GM19452 (cell line): ENCODE data around the gene SERPINA5.
"Not testable (repeated sequence)": the region's sequence is repeated elsewhere in the genome, so short reads cannot be mapped to it uniquely, and the experiment has no call there.

Experiments used
- ATAC-seq: cut with Tn5 transposase; IDR thresholded peaks from one replicate; pipeline ENCODE4 v1.9.1; 2021; ENCODE audit not compliant: unreplicated experiment

Gene SERPINA5

DNA sequence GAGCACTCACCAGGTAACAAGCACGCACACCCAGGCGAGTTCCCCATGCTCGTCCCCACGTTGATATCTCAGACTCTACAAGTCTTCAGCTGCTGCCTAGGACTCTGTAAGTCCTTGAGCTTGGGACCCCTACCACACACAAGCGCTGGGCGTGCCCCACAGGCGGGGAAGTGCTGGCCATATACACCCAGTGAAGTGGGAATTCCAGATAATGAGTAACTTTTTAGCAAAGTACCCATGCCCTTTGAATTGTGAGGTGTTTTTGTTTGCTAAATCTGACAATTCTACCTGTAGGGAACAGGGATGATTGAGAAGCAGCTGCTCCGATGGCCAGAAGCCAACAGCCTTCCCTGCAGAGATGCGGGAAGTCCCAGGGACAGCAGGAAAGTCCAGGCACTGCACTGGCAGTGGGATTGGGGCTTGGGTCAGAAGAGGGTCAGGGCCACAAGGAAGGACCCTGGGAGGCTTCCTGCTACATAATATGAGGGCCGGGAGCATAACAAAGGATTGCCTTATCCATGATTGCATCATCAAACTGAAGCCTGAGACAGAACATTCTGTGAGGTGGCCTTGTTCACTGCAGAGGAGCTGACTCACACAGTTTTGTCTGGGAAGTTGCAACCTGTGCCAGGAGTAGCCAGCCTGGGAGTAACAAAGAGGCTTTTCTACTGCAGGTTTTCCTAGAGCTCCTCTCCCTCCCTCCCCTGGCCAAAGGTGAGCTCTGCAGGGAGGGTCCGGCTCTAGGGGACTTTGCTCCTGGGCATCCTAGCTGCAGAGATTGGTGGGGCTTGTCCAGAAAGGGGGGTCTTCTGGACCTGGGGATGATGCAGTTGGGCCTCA, 17.8 kb downstream of the SERPINA5 start:
- ATAC-seq = no peak

DNA sequence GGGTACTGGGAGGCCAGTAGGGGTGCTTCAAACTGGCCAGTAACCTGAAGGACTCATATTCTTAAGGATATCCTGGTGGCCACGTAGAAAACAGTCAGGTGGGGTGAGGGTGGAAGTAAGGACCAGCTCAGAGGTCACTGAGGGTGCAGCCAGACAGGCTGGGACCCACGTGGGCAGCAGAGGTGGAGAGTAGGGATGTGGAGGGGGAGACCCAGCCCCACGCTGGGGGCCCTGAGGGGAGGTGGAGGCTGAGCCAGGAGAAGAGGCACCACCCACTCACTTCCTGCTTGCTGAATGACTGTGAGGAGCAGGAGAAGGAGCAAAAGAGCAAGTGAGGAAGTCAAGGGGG, 18.4 kb downstream of the SERPINA5 start:
- ATAC-seq = no peak

DNA sequence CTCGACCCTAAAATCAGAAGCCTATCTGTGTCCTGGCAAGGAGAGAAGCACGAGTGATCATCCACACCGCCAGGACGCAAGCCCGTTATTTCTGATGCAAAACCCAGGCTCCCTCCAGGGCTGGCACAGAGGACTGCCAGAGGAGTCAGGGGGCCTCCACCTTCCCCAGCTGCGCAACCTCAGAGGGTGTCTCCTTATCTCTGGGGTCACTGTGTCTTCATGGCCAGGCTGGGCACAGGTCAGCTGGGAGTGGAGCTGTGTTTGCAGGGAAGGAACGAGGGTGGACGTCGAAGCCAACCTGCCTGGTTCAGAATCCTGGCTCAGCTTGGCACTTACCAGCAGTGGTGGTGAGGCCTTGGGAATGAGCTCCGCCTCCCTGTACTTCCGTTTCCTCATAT, 18.9 kb downstream of the SERPINA5 start:
- ATAC-seq = no peak

DNA sequence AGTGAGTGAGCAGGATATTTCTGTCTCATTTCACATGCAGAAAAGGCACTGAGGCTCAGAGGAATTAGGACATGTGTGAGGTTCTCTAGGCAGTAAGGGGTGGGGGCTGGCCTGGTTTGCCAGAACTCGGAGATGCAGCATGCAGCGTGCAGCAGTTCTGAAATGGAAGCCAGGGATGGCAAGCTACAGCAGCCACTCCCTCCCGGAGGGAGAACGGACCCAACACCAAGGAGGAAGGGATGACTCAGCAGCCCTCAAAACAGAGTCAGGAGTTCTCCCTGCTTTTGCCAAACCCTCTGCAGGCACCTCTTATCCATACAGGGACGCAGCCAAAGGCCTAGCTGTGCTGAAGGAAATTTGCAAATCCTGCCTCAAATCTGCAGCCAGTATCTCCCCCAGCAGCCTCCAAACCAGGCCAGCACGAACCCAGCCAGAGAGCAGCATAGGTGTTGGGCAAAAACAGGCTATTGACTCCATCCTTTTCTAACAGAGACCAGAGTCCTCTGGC, 20.7 kb downstream of the SERPINA5 start:
- ATAC-seq = no peak

DNA sequence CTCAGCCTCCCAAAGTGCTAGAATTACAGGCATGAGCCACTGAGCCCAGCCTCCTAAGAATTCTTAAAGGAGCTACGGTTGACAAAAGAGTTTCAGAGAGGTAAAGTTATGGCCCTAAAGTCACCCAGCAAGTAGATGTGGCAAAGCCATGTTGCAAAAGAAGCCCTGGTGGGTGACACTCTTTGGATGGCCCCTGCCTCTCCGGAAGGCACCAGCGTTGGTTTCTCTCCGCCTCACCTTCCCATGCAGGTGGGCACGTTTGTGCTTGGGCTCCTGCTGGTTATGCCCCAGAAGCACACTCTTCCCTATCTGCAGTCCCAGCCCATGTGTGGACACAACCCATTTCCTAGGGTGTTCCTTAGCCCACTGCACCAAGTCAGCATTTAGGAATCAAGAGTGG, 21.5 kb downstream of the SERPINA5 start:
- ATAC-seq = no peak

DNA sequence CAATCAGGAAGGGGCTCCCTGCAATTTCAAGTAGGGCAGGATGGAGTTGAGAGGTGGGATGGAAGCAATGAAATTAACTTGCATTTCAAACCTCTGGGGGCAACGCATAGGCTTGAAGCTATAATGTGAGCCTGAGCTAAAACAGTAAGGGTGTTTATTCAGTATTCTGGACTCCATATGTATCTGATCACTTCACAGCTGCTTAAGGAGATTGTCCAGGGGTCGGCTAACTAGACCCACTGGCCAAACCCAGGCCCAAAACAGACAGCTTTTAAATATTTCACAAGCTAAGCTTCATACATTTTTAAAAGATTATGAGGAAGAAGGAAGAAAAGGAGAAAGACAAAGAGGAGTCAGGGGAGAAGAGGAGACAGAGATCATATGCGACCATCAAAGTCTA, 24.1 kb downstream of the SERPINA5 start:
- no peak for ATAC-seq

DNA sequence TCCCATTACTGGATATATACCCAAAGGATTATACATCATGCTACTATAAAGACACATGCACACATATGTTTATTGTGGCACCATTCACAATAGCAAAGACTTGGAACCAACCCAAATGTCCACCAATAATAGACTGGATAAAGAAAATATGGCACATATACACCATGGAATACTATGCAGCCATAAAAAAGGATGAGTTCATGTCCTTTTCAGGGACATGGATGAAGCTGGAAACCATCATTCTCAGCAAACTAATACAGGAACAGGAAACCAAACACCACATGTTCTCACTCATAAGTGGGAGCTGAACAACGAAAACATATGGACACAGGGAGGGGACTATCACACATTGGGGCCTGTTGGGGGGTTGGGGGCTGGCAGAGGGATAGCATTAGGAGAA, 27.7 kb downstream of the SERPINA5 start:
- not testable (repeated sequence) for ATAC-seq

DNA sequence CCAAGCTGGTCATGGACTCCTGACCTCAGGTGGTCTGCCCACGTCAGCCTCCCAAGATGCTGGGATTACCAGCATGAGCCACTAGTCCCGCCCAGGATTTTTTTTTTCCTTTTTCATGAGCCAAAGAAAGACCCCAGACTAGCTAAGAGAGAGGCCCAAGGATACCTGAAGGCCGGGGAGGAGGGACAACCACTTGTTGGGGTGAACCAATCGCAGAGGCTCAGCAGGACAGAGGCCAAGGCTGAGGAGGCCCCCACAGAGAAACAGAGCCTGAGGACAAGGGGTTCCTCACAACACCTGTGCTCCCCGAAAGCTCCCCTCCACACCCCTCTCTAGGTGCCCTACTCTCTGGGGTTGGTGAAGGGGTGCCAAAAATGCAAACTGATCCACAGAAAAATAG, 30.0 kb downstream of the SERPINA5 start:
- ATAC-seq = no peak

DNA sequence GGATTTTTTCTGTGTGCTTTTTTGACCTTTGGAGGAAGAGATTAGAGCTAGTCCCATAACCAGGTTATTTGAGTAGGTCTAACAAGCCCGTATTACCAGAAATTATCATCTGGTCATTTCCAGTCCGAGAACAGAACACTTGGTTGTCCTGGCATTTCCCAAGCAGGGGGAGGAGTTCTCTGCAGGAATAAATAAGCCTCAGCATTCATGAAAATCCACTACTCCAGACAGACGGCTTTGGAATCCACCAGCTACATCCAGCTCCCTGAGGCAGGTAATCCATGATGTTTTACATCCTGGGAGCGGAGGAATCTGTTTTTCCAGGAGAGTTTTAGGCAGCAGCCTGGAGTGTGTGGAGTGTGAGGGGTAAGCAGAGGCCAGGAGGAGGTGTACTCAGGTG, 30.9 kb downstream of the SERPINA5 start, which contains the start of gene SERPINA3:
Gene SERPINA3, plus strand, starts transcription at position 218 of the 400 bp plus-strand sequence. CDS start 2,051 bp downstream, outside the sequence.
- ATAC-seq = no peak

DNA sequence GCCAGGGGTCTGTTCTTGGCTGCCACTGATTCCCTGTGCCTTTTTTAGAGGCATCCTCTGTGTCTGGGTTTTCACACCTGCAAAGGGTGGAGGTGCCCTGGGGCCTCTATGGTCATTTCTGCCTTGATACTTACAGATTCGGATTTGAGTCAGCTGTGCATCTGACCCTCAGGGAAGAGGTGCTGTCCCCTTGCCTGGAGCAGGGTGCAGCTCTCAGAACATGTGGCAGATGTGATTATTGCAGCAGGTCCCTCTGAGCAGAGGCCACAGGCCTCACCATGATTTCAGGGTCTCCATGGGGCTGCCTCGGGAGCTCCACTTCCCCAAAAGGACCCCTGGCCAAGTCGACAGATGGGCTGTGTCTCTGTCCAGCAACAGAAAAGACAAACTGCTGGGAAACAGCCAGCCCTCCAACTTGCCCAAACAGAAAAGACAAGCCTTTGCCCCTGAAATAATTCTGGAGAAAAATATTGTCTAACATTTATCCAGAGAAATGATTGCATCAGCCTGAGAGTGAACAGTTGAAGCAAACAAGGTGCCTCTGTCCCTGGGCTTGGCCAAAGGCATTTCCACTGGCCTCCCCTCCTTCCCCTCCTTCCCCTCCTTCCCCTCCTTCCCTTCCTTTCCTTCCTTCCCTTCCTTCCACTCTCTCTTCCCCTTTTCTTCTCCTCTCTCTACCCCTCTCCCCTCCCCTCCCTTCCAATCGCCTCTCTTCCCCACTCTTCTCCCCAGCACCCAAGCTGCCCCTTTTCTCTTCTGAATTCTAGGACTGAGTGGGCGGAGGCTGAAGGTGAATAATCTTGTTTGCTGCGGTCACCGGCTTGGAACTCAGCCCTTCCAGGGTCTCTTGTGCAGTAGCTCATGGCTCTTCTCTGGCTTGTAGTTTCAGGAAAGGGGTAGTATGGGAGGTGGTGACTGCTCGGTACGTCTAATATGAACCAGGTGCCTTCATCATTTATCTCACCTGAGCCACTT, 31.6 kb downstream of the SERPINA5 start:
- ATAC-seq = no peak

DNA sequence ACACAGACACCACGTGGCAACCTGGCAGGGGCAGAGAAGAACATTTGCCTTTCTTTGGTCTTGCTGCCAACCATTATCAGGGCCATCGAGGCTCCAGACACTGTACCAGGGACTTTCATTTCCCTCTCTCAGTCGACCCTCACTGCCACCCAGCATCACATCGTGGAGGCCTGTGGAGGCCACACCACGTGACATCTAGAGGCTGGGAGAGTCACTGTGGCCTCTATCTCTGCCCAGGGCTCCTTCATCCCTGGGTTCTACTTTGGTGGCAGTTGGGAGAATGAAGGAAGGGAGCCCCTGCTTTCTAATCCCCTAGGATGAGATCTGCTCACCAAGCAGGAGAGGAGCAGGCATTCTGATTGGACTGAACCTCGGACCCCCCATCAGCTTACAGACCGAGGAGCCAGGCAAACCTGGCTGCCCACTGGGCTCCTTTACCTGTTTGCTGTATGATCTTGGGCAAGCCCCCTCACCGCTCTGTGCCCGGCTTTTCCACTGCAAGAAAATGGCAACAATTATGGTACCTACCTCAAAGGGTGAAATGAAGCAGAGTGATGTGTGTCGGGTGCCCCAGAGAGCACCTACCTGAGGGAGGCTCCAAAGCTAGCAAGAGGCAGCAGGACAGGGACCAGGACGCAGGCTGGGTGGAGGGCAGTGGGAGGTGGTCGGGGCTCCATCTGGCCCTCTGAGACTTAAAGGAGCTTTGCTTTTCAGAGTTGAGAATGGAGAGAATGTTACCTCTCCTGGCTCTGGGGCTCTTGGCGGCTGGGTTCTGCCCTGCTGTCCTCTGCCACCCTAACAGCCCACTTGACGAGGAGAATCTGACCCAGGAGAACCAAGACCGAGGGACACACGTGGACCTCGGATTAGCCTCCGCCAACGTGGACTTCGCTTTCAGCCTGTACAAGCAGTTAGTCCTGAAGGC, 32.8 kb downstream of the SERPINA5 start:
- ATAC-seq = no peak

DNA sequence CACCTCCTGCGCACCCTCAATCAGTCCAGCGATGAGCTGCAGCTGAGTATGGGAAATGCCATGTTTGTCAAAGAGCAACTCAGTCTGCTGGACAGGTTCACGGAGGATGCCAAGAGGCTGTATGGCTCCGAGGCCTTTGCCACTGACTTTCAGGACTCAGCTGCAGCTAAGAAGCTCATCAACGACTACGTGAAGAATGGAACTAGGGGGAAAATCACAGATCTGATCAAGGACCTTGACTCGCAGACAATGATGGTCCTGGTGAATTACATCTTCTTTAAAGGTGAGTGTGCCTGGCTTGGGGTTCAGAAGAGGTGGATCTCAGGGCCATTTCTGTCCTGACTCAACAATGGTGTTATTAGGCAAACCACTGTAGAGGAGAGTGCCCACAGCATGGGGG, 33.6 kb downstream of the SERPINA5 start:
- ATAC-seq = no peak

DNA sequence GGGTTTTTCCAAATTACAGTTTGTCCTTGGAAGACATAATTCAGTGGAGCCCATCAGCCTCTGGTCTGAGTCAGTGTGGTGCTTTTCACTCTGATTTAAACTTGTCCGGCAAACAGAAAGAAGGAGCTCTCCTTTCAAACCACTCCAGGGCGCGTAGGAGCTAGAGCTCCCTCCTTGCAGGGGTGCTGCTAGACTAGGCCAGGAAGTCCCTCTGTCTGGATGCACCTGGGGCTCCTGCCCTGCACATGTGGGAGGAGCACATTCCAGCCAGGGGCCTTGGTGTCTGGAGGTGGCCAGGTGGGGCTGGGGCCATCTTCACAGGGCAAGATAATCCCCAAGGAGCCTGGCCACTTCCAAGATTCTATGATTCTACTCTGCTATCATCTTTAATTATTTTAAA, 34.0 kb downstream of the SERPINA5 start:
- ATAC-seq = no peak

DNA sequence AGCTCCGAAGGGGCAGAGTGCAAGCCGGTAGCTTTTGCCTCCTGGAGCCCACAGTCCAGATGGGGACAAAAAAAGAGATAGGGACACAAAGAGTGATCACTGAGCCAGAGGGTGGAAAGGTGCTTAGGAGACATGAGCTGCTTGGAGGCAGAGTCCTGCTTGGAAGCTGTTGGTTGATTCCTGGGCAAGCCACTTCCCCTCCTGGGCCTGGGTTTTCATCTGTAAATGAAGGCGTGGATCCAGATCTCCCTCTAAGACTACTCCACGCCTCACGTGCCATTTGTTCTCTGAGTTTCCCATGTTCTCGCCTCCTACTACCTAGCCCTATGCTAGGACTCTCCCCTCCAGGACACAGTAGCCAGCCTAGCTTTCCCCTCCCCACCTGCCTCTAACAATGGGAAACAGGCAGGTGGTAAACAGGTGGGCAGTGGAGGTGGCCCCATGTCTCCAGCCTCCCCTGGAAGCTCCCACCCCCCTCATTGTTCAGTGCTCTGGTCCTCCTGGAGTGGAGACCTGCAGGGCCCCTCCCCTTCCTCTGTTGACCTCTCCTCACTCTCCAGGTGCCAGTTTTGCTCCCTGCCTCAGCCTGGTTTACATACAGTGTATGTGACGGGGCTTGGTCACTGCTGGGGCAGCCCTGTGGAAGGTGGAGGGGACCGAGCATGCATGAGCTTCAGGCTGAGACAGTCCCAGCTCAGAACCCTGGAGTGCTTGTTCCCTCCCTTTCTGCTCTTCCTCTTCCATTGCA, 34.8 kb downstream of the SERPINA5 start:
- ATAC-seq = no peak

DNA sequence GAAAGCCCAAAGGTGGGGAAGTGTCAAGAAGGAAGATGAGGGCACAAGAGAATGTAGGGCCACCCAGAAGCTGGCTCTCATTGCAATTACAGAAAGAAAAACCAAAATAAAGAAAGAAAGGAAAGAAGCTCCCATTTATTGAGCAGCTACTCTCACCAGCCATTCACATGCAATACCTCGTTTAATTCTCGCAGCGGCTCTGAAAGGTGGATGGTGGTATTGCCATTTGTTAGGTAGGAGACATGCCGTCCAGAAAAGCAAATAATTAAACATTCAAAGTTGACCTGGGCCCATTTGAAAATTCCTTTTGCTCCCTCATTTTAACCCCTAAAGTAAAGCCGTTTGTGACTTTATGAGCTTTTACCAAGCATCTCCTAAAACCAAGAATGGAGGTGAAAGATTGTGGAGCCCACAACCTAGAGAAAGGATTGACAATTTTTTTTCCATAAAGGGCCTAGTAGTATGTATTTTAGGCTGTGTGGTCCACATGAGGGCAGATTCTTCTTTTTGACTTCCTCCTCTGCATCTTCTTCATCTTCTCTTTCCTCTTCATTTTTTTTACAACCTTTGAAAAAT, 36.2 kb downstream of the SERPINA5 start:
- no peak for ATAC-seq

DNA sequence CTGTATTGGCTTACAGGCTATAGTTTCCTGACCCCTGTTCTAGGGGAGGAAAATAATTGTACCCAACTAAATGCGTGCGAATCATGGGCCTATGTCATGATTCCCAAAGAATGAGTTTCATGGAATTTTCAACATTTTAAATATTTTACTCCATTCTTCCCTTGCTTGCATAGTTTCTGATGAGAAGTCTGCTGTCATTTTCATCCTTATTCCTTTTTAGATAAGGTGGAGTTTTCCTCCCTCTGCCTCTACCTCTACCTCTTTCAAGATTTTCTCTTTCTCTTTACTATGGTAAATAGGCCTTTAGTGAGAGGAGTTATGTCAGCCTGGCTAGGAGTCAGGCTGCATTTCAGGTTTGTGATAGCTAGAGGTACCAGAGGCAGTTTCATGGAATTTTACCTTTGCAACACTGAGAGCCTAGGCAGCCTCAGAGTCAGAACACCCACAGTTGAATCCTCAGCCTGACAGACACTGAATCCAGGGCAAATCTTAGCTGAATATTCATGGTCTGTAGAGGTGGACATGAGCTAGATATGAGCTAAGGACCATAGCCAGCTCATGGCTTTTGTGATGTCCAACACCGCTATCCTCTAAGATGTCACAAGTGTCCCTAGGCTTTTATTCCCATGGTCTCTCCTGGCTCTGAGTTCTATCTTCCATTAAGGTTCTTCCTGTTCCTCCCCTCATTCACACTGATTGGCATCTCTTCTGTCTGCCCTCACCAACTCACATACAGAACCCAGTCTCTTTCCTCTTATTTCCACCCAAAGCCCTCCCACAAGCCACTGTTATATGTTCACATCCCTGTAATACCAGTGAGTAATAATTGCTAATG, 37.0 kb downstream of the SERPINA5 start:
- ATAC-seq = no peak

DNA sequence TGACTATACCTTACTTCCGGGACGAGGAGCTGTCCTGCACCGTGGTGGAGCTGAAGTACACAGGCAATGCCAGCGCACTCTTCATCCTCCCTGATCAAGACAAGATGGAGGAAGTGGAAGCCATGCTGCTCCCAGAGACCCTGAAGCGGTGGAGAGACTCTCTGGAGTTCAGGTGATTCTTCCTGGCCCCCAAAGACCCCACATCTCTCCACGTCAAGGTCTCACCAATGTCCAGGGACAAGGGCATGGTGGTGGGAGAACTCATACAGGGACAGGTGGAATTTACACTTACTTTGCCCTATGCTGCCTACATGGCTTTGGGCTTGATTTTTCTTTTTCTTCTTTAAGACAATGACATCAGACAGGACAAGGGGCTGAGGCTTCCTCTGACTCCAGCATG, 38.1 kb downstream of the SERPINA5 start:
- ATAC-seq = no peak

DNA sequence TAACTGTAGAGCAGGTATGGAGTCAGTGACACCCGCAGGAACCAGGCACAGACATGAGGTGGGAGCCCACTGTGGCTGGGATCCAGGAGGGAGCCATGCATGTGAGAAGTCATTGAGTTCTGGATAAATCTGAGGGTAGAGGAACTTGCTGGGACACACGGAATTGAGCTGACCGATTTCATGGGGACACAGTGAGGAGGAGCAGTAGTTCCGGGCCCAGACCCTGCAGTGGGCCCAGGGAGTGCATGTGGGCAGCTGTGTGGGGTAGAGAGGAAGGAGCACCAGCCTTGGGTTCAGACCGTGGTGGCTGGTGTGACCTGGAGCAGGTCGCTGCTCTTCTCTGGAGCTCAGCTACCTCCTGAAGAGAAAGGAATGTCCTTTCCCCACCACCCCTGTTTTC, 39.4 kb downstream of the SERPINA5 start:
- ATAC-seq = no peak
